ENCODE results near the gene GPC5. TPM values are rescaled to one million over a fixed set of nuclear protein-coding genes. Genes with fewer than 3 reads are reported as not detected.

GPC5 gene
- polyA plus RNA-seq, 6 donors from 2014 or later, result 0.30 to 1.0 (median 0.40) TPM; not detected in 3

GRCh38 chr13:92028695-92029094, 630.3 kb downstream of the GPC5 start:
- no peak overlapping the region for H3K27ac Mint-ChIP-seq
- no peaks in the 10 kb centered on the region for H3K36me3 Mint-ChIP-seq
- ATAC-seq (ENCODE audit: low read depth in 2 of 2), result no peak
- H3K4me1 Mint-ChIP-seq, result no peaks in the 10 kb centered on the region
- H3K27me3 Mint-ChIP-seq, result no peaks in the 10 kb centered on the region
- H3K9me3 Mint-ChIP-seq, result peaks cover 0 to 17% (median 2%) of the 10 kb centered on the region in 7 donors
- DNase-seq, result no peak
- H3K4me3 Mint-ChIP-seq, result no peak overlapping the region

- Mint-ChIP-seq H3K27ac (no peak overlapping the region), H3K27me3 (no peaks in the 10 kb centered on the region), H3K4me1 (no peaks in the 10 kb centered on the region), H3K36me3 (no peaks in the 10 kb centered on the region), H3K4me3 (no peak overlapping the region), H3K9me3 (peaks cover 0 to 17% (median 2%) of the 10 kb centered on the region in 7 donors)
- DNase-seq, result no peak
- ATAC-seq (ENCODE audit: low read depth in 2 of 2), result no peak
Measured at GRCh38 chr13:92029641-92030040, 631.2 kb downstream of the GPC5 start.

- peaks cover 0 to 5% (median 2%) of the 10 kb centered on the region in 7 donors for H3K9me3 Mint-ChIP-seq
- H3K27me3 Mint-ChIP-seq, result no peaks in the 10 kb centered on the region
- H3K4me3 Mint-ChIP-seq, result no peak overlapping the region
- no peaks in the 10 kb centered on the region for H3K4me1 Mint-ChIP-seq
- DNase-seq, result no peak
- no peak for ATAC-seq (ENCODE audit: low read depth in 2 of 2)
- no peaks in the 10 kb centered on the region for H3K36me3 Mint-ChIP-seq
- no peak overlapping the region for H3K27ac Mint-ChIP-seq
Measured at GRCh38 chr13:92038905-92039304, 640.5 kb downstream of the GPC5 start.

- Mint-ChIP-seq H3K4me1 (no peaks in the 10 kb centered on the region), H3K36me3 (no peaks in the 10 kb centered on the region), H3K27me3 (no peaks in the 10 kb centered on the region), H3K9me3 (peaks cover 0 to 10% (median 0%) of the 10 kb centered on the region in 7 donors), H3K27ac (no peak overlapping the region), H3K4me3 (no peak overlapping the region)
- ATAC-seq (ENCODE audit: low read depth in 2 of 2) (no peak), DNase-seq (no peak)
Measured at GRCh38 chr13:92042522-92042921, 644.1 kb downstream of the GPC5 start.

- H3K4me1 Mint-ChIP-seq, result no peaks in the 10 kb centered on the region
- H3K27me3 Mint-ChIP-seq, result no peaks in the 10 kb centered on the region
- no peaks in the 10 kb centered on the region for H3K36me3 Mint-ChIP-seq
- H3K27ac Mint-ChIP-seq, result no peak overlapping the region
- peaks cover 0 to 10% (median 0%) of the 10 kb centered on the region in 7 donors for H3K9me3 Mint-ChIP-seq
- DNase-seq, result no peak
- ATAC-seq (ENCODE audit: low read depth in 2 of 2), result no peak
- H3K4me3 Mint-ChIP-seq, result no peak overlapping the region
Measured at GRCh38 chr13:92044351-92044750, 645.9 kb downstream of the GPC5 start.

- H3K4me3 Mint-ChIP-seq, result no peak overlapping the region
- no peaks in the 10 kb centered on the region for H3K36me3 Mint-ChIP-seq
- H3K27ac Mint-ChIP-seq, result no peak overlapping the region
- DNase-seq (no peak), ATAC-seq (ENCODE audit: low read depth in 2 of 2) (no peak)
- H3K27me3 Mint-ChIP-seq, result no peaks in the 10 kb centered on the region
- H3K4me1 Mint-ChIP-seq, result no peaks in the 10 kb centered on the region
- peaks cover 0 to 9% (median 6%) of the 10 kb centered on the region in 7 donors for H3K9me3 Mint-ChIP-seq
Measured at GRCh38 chr13:92054389-92054788, 656.0 kb downstream of the GPC5 start.

GRCh38 chr13:92074658-92075057, 676.2 kb downstream of the GPC5 start:
- ATAC-seq (ENCODE audit: low read depth in 2 of 2), result no peak
- no peak for DNase-seq
- Mint-ChIP-seq H3K4me1 (no peaks in the 10 kb centered on the region), H3K27ac (no peak overlapping the region), H3K36me3 (no peaks in the 10 kb centered on the region), H3K9me3 (peaks cover 0 to 5% (median 0%) of the 10 kb centered on the region in 7 donors), H3K27me3 (no peaks in the 10 kb centered on the region), H3K4me3 (no peak overlapping the region)

GRCh38 chr13:92097337-92097903, 699.0 kb downstream of the GPC5 start:
- Mint-ChIP-seq H3K36me3 (no peaks in the 10 kb centered on the region), H3K4me1 (no peaks in the 10 kb centered on the region), H3K27me3 (no peaks in the 10 kb centered on the region), H3K9me3 (peaks cover 0 to 9% (median 0%) of the 10 kb centered on the region in 7 donors), H3K27ac (no peak overlapping the region), H3K4me3 (no peak overlapping the region)
- DNase-seq, result no peak
- ATAC-seq (ENCODE audit: low read depth in 2 of 2), result no peak

- H3K36me3 Mint-ChIP-seq, result no peaks in the 10 kb centered on the region
- no peak for DNase-seq
Measured at GRCh38 chr13:92101801-92102200, 703.4 kb downstream of the GPC5 start.

GRCh38 chr13:92103689-92104153, 705.3 kb downstream of the GPC5 start:
- Mint-ChIP-seq H3K36me3 (no peaks in the 10 kb centered on the region), H3K4me1 (no peaks in the 10 kb centered on the region), H3K9me3 (peaks cover 0 to 5% (median 2%) of the 10 kb centered on the region in 7 donors), H3K27ac (no peak overlapping the region), H3K4me3 (no peak overlapping the region), H3K27me3 (no peaks in the 10 kb centered on the region)
- ATAC-seq (ENCODE audit: low read depth in 2 of 2), result no peak
- no peak for DNase-seq

More at GRCh38 chr13:92101801-92102200, 703.4 kb downstream of the GPC5 start:
- Mint-ChIP-seq H3K4me1 (no peaks in the 10 kb centered on the region), H3K27me3 (no peaks in the 10 kb centered on the region), H3K27ac (no peak overlapping the region), H3K4me3 (no peak overlapping the region), H3K9me3 (peaks cover 0 to 5% (median 0%) of the 10 kb centered on the region in 7 donors)
- ATAC-seq (ENCODE audit: low read depth in 2 of 2), result no peak

- H3K4me1 Mint-ChIP-seq, result no peaks in the 10 kb centered on the region
- no peak for ATAC-seq (ENCODE audit: low read depth in 2 of 2)
- peaks cover 0 to 7% (median 2%) of the 10 kb centered on the region in 7 donors for H3K9me3 Mint-ChIP-seq
- H3K36me3 Mint-ChIP-seq, result no peaks in the 10 kb centered on the region
- no peaks in the 10 kb centered on the region for H3K27me3 Mint-ChIP-seq
- no peak overlapping the region for H3K4me3 Mint-ChIP-seq
- H3K27ac Mint-ChIP-seq, result no peak overlapping the region
- DNase-seq, result no peak
Measured at GRCh38 chr13:92122186-92122853, 723.9 kb downstream of the GPC5 start.

- H3K27me3 Mint-ChIP-seq, result no peaks in the 10 kb centered on the region
- H3K4me3 Mint-ChIP-seq, result no peak overlapping the region
- H3K9me3 Mint-ChIP-seq, result peaks cover 0 to 8% (median 0%) of the 10 kb centered on the region in 7 donors
- H3K27ac Mint-ChIP-seq, result no peak overlapping the region
- no peaks in the 10 kb centered on the region for H3K36me3 Mint-ChIP-seq
- no peak for DNase-seq
- H3K4me1 Mint-ChIP-seq, result no peaks in the 10 kb centered on the region
- ATAC-seq (ENCODE audit: low read depth in 2 of 2), result no peak
Measured at GRCh38 chr13:92126399-92126798, 728.0 kb downstream of the GPC5 start.

GRCh38 chr13:92135509-92135908, 737.1 kb downstream of the GPC5 start:
- H3K27me3 Mint-ChIP-seq, result no peaks in the 10 kb centered on the region
- H3K4me3 Mint-ChIP-seq, result no peak overlapping the region
- H3K27ac Mint-ChIP-seq, result no peak overlapping the region
- ATAC-seq (ENCODE audit: low read depth in 2 of 2), result no peak
- no peaks in the 10 kb centered on the region for H3K4me1 Mint-ChIP-seq
- H3K9me3 Mint-ChIP-seq, result peaks cover 0 to 1% (median 0%) of the 10 kb centered on the region in 7 donors
- H3K36me3 Mint-ChIP-seq, result no peaks in the 10 kb centered on the region
- DNase-seq, result no peak

- H3K27me3 Mint-ChIP-seq, result no peaks in the 10 kb centered on the region
- no peak overlapping the region for H3K4me3 Mint-ChIP-seq
- no peaks in the 10 kb centered on the region for H3K4me1 Mint-ChIP-seq
- DNase-seq (no peak), ATAC-seq (ENCODE audit: low read depth in 2 of 2) (no peak)
- no peaks in the 10 kb centered on the region for H3K36me3 Mint-ChIP-seq
- H3K27ac Mint-ChIP-seq, result no peak overlapping the region
- H3K9me3 Mint-ChIP-seq, result peaks cover 0 to 8% (median 0%) of the 10 kb centered on the region in 7 donors
Measured at GRCh38 chr13:92136449-92137155, 738.2 kb downstream of the GPC5 start.
